TTC549 (cell line): ENCODE results near the gene SPEN.

ENCODE experiments used
- FAIRE-seq: peaks from 2 replicates; lab custom pipeline; 2012; peaks lifted over from hg19 to GRCh38; lab: Jason Lieb, UNC

The SPEN gene

GRCh38 chr1:15989776-15990175 lies 142.3 kb downstream of the SPEN start:
- FAIRE-seq = no peak
